HG02840 (cell line): ENCODE measurements around the gene SMNDC1.
"Not testable (repeated sequence)": the region's sequence is repeated elsewhere in the genome, so short reads cannot be mapped to it uniquely, and the experiment has no call there.

Source experiments
- ATAC-seq: cut with Tn5 transposase; IDR thresholded peaks from one replicate; pipeline ENCODE4 v1.9.1; 2021; ENCODE audit warnings: mild to moderate bottlenecking, moderate library complexity, moderate number of reproducible peaks; ENCODE audit not compliant: unreplicated experiment, low FRiP score

SMNDC1 gene

DNA sequence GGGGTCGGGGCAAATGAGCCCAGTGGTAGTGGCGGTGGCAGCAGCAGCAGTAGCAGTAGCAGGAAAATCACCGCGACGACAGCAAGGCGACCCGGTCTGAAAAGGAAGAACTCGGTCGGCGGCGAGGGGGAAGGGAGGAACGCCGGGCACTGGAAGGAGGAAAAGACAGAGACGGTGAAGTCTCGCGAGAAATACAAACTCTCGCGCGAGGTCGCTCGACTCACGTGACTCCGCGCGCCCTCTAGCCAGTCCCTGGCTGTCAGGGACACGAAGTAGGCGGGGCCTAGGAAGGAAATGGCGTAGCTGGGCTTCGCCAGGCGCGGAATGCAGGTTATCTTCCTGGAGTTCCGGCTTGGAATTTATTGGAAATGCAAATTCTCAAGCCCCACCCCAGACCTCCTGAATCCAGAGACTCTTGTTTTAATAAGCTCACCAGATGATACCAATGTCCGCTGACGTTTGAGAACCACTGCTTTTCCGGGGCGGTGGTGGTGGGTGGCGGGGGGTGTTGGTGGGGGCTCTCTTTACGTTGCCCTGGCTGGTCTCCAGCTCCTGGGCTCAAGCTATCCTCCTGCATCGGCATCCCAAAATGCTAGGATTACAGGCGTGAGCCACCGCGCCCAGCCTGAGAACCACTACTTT, at the start of gene SMNDC1:
TSS of gene SMNDC1 (minus strand) at position 141 of the 642 bp plus-strand sequence. CDS start 1,333 bp downstream, outside the sequence.
- ATAC-seq = peak; percentile 93

DNA sequence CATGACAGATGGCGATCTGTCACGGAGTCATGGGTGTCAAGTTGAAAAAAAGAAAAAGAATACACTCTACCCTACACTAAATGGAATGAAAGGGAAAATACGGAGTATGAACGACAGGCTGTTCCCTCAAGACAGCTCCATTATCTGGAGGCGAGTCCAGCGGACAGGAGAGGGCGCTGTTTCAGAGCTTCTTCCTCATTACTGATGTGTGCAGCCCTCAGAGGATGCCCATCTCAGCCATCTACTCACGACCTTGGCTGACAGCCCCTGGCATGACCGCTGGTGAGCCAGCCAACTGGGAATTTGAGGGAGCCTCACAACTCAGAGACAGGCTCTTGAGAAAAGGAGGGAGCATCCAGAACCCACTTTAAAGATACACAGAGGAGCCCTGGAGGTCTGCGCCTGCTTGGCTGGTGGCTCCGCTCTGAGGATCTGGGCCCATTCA, 49.6 kb upstream of the SMNDC1 start:
- ATAC-seq = no peak

DNA sequence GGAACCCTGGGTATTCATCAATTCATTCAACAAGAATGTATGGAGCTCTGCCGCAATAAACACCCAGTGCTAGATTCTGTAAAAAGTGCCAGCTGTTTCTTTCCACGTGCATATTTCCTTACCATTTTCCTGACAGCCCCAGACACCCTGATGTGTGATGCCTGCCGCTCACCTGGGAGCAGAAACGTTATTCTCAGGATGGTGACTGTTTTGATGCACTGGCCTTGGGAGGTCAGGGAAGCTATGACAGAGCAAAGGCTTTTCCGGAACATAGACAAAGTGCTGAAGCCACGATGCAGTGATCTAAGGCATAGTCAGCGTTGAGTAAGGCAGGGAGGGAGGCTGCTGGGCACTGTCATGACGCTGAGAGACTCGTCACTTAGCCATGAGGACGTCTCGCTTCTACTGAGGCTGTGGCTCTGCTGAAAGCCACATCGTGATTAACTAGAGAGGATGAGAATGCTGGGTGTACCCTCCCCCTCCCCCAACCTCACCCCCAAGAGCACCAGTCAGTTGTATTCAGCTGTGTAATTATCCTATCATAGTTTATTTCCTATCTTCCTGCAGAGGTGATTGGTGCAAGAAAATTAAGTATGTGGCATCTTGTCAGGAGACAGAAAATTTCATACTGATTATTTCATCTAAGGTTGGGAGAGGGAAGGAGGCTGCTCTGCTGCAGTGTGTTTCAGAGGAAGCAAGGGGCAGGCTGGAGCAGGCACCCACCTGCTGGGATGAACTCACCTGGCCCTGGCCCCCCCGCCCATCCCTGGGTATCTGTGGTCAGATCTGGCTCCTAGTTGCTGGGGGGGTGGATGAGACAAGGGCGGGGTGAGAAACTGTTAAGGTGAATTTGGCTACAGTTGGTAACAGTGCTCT, 48.8 kb upstream of the SMNDC1 start:
- no peak for ATAC-seq

DNA sequence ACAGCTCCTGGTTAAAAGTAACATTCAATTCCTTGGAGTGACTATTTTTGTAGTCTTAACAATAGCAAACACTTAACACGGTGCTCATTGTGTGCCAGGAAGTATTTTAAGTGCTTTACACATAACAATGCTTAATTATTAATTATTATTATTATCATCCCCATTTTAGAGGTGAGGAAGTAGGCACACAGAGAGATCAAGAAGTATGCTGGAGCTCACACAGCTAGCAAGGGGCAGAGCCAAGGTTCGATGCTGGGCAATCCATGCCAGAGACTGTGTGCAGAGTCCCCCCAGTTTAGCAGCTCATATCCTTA, 48.2 kb upstream of the SMNDC1 start:
- no peak for ATAC-seq

DNA sequence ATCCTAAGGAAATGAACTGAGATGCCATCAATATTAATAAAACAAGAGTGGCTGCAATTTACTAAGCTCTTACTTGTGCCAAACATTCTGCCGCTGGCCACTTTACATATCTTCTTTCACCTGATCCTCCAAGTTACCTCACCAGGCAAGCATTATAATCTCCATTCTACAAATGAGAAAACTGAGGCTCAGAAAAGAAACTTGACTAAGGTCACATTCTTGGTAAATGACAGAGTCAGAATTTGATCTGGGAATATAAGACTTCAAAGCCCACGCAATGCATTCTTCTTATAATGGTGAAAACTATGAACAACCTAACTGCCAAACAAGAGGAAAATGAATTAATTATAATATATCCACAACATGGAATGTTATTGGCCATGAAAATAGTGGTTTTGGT, 46.1 kb upstream of the SMNDC1 start:
- ATAC-seq = no peak

DNA sequence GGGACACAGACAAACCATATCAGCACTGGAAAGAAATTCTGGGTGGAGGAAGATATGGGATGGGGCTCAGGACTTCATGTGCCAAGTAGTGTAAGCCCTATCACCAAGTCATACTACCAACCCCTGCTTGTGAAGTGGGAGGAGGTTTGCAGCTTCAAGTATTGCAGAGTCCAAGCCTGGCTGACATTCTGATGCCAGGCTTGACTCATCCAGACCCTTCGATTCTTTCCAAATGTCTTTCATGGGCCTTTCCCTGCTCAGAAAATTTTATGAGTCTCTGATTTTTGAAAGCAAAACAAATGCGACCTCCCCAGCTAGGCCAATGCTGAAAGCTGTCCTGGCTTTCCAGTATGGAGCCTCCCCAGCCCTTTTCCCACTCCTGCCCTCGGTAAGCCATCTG, 45.1 kb upstream of the SMNDC1 start:
- ATAC-seq = no peak

DNA sequence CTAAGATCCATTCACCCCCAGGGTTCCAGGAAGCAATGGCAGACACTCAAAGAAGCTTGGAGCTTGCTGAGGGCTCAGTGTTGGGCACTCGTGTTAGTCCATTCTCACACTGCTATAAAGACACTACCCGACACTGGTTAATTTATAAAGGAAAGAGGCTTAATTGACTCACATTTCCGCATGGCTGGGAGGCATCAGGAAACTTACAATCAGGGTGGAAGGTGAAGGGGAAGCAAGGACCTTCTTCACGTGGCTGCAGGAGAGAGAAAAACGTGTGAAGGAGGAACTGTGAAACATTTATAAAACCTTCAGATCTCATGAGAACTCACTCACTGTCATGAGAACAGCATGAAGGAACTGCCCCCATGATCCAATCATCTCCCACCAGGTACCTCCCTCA, 44.7 kb upstream of the SMNDC1 start:
- no peak for ATAC-seq

DNA sequence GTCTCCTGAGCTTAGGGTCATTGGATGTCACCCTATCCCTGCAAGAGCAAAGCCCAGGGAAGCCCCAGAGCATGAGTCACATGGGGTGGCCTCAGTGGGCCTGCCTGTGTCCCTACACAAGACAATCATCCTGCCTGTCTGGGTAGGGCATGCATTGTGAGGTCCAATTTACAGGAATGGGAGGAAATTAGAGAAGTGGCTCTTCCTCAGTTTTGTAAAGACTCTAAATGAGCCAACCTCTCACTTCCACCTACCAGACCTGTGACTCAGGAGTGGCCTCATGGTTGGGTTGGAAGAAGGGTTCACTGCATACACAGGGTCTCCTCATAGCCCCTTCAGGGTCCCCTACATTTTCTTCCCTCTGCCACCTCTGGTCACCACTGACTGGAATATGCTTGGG, 43.6 kb upstream of the SMNDC1 start:
- ATAC-seq = no peak

DNA sequence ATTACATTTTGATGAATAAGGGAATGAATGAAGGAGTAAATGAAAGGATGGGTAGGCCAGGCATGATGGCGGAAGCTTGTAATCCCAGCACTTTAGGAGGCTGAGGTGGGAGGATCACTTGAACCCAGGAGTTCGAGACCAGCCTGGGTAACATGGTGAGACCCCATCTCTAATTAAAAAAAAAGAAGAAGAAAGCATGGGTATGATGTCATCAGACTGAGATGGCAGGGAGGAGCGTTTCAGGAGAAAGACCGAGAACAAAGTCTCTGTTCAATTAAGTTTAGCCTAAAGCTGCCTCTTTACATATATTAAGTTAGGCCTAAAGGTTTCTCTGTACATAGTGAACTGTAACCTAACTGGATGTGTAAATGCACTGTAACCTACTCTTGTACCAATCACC, 42.2 kb upstream of the SMNDC1 start:
- ATAC-seq = no peak

DNA sequence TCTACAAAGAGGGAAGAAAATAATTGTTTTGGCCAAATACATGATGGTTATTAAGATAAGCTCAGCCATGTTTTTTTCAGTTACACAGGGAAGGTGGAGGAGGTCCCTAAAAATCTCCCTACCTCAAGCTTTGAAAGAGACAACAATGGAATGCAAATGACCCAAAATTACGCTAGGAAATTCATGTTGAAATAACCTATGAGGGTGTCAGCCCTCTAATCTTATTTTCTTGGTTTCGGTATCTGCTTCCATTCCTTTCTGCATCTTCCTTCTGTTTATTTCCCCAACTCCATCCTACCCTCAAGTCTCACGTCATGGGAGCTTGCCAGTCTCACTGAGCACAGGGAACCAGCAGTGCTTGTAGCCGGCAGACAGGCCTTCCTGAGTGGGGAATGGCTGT, 40.6 kb upstream of the SMNDC1 start:
- no peak for ATAC-seq

DNA sequence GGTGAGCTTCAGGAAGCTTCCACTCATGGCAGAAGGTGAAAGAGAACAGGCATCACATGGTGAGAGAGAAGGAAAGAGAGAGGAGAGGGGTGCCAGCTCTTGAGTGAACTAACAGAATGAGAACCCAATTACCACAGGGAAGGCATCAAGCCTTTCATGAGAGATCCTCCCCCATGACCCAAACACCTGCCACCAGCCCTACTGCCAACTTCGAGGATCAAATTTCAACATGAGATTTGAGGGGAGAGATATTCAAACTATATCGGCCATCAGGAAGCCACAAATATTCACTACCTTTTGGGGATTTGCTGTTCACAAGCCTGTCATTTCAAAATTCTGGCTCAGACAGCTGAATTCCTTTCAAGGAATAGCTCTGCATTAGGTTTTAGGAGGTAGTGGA, 39.9 kb upstream of the SMNDC1 start:
- no peak for ATAC-seq

DNA sequence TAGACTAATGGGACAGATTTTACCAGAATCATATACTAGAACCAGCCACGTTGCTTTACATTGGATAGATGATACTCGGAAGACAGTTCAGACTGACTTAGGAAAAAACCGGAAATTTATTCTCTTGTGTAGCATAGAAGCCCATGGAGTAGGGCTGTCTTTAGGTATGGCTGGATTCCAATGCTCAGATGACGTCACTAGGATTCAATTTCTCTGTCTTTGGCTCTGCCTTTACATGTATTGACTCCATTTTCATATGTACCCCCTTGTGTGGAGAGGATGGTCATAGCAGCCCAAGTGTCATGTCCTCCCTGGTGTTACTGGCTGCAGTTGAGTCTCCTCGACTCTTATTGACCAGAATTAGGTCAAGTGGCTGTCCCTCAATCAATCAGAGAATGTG, 39.2 kb upstream of the SMNDC1 start:
- no peak for ATAC-seq

DNA sequence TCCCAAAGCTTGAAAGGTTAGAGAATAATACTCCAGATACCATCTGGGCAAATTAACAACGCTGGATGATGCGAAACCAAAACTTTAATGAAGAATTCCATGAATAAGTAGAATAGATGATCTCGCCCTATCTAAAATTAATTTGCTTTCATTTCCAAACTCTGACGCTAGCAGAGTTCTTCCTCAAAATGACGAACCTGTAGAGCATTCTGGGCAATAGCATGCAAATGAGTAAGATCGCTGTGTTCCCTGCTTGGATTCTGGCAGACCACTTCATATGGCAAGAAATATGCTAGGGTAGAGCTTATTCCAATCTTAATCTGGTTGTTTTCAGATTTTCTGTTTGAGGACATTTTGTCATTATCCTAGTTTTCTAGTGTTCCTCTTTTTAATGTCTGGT, 36.1 kb upstream of the SMNDC1 start:
- ATAC-seq = no peak

DNA sequence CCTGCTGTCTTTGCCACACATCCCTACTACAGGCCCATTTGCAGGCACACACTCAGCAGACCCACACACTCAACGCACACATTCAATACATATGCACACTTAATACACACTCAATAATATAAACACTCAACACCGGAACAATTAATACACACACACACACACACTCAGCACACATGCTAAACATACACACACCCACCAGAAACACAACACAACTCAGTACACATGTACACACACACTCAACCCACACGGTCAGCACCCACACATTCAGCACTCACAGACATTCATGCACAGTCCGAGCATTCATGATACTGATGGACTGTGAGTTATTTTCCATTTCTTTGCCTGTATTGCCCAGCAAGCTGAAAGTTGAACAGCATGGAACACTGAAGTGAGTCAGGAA, 35.4 kb upstream of the SMNDC1 start:
- ATAC-seq = no peak

DNA sequence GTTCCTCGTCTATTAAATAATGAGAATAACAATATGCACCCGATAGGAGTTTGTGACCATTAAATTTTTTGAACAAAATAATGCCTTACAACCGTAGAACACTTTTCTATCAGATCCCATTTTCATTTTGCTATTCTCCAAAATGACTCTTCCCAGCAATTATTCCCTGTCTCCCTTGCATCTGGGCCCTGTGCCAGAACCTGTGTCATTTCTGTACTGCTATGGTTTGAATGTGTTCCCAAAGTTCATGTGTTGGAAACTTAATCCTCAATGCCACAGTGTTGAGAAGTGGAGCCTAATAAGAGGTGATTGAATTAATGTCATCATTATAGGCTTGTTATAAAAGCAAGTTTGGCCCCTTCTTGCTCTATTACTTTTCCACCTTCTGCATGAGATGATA, 33.2 kb upstream of the SMNDC1 start:
- no peak for ATAC-seq

DNA sequence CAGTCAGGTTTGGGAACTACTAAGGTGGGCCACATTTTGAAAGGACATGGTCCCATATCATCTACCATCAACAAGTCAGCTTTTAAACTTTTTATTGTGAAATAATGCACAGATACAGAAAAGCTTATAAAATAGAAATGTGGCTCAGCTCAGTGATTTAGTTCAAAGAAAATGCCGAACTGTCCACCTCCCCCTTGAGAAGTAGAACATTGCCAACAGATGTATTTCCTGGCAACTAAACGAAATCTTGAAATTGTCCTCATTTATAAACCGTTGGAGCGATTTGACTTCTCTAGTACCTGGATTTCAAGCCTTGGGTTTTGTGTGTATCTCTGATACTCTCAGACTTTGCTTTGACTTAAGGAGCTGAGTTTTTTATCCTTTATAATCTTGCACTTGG, 32.7 kb upstream of the SMNDC1 start:
- ATAC-seq = no peak

DNA sequence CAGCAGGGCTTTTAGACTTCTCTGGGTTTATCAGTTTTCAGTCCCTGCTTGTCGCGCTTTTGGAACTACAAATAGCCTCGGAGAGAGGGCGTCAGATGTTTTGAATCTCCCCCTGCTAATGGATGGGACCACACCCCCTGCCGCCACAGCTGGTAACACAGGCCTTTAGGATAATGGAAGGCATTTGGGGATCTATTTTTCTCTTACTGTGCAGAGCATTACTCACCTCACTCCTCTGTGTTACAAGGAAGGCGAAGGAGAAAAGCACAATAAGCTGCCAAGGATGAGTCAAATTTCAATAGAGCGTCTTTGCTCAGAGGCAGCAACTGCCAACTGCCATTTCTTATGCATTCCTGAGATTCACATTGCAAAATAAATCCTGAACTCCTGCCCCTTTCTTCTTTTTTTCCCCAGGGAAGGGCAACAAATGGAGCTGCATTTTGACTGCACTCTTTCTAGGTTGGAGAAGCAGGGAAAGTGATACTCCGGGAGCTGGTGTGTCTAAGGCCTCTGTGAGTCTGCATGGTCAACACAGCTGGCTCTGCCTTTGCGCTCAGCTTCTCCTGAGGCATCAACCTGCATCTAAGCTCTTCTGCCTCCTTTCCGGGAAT, 31.5 kb upstream of the SMNDC1 start:
- no peak for ATAC-seq

DNA sequence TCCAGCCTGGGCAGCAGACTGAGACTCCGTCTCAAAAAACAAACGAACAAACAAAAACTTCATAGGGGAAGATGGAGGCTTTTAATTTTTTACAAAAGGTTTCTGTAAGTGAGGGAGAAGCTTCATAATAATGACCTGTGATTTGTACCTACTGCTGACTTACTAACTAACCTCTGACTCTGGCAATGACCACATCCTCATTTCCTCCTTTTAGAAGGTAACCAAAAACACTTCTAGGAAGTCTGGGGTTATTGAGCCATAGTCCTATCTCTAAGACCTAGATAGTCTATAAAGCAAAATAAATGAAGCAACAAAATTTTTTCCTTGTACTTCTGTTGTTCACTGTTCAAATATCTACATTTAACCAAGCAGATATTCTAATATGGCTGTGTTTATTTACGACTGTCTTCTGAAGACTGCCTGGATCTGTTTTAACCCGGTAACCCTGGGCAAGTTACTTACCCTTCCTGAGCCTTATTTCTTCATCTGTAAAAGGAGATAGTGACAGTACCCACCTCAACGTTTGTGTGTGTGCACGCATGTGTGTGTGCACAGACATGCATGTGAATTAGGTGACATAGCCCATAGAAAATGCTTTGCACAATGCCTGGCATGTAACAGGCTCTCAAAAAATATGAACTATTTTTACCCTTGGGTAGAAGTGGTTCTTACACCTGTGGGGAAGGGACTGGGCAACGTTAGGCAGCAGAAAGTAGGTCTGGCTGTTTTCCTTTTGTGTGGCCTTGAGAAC, 30.8 kb upstream of the SMNDC1 start:
- ATAC-seq = no peak

DNA sequence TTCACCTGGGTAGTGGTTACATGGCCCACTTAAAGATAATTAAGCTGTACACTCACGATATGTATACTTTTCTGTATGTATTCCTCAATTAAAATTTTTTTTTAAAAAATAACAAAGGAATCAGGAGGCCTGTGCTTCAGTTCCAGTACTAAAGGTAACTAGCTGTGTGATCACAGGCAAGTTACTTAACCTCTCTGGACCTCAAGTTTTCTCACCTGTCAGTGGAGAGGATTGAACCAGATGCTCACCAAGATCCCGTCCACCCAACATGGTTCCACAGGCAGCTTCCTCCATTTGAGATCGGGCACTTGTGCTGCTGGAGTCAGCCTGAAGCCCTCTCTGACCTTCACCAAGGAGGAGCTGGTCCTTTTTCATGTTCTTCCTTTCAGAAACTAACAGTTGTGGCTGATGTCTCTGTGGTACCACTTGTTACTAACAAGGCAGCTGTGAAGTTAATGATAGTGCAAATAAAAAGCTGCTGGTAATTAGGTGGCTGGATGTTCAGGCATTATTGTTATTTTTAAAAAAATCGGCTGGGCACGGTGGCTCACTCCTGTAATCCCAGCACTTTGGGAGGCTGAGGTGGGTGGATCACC, 29.4 kb upstream of the SMNDC1 start:
- no peak for ATAC-seq

DNA sequence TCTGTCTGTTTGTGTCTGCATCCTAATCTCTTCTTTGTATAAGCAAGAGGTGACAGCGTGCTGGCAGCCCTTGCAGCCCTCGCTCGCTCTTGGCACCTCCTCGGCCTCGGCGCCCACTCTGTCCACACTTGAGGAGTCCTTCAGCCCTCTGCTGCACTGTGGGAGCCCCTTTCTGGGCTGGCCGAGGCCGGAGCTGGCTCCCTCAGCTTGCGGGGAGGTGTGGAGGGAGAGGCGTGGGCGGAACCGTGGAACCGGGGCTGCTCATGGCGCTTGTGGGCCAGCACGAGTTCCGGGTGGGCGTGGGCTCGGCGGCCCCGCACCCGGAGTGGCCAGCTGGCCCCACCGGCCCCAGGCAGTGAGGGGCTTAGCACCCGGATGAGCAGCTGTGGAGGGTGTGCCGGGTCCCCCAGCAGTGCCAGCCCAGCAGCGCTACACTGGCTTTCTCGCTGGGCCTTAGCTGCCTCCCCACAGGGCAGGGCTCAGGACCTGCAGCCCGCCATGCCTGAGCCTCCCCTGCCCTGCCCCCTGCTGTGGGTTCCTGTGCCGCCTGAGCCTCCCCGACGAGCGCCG, 26.6 kb upstream of the SMNDC1 start:
- ATAC-seq = not testable (repeated sequence)
